Activated CD4-positive, CD25-positive, alpha-beta regulatory T cell treated with anti-CD3 and anti-CD28 coated beads, Interleukin-2, amount 50 U/mL, for 16 hours (primary cell): ENCODE measurements around the gene PSTK.

Experiments
- DNase-seq: peaks from one replicate; pipeline ENCODE4 v3.0.0-alpha.2; 2020; ENCODE audit warnings: low read depth, low spot score

Gene PSTK

GRCh38 chr10:123019264-123019663 lies 39.1 kb downstream of the PSTK start:
- no peak for DNase-seq

- DNase-seq, result no peak
Measured at GRCh38 chr10:123019941-123020703, 39.9 kb downstream of the PSTK start.

- no peak for DNase-seq
Measured at GRCh38 chr10:123021517-123021916, 41.3 kb downstream of the PSTK start.

GRCh38 chr10:123024540-123024939 lies 44.3 kb downstream of the PSTK start:
- DNase-seq, result no peak

DNA sequence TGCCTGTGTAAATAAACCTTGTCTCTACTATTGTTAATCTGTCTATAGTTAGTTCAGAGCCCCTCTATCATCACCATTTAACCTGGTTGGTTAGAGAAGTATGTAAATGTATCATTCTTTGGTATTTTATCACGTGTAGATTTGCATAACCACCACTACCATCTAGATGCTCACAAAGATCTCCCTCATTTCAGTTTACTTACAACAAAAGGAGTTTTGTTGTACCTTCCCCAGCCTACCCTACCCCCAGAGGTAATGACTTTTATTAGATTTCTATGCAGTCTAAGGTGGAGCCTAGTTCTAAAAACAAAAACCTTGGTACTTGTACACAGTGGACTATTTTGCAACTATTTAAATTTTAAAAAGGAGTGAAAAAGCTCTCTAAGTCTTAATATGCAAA lies 46.1 kb downstream of the PSTK start:
- no peak for DNase-seq

DNA sequence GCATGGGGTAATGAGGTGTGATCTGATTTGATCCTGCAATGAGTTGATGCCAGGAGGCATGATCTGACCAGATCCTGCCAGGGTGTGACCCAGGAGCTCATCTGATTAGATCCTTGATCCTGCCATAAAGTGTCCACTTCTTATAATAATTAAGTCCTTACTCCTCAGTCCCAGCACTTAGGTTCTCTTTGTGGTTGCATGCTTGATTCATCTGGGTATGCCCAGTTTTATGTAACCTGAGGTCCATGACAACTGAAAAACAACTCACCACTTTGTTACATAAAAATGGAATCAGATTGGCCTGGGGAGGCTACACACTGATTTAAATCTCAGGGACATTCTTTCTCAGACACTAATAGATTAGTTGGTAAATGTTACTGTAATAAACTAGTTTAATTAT lies 47.7 kb downstream of the PSTK start:
- no peak for DNase-seq

- DNase-seq, result no peak
Measured at GRCh38 chr10:123031124-123031523, 50.9 kb downstream of the PSTK start.

GRCh38 chr10:123034332-123034731 lies 54.1 kb downstream of the PSTK start:
- no peak for DNase-seq

- no peak for DNase-seq
Measured at GRCh38 chr10:123035467-123036086, 55.4 kb downstream of the PSTK start.

GRCh38 chr10:123038782-123039631 lies 58.8 kb downstream of the PSTK start:
- DNase-seq, result no peak

- no peak for DNase-seq
Measured at GRCh38 chr10:123039632-123039930, 59.4 kb downstream of the PSTK start.
